HepG2 (cell line): Measurements from ENCODE around the gene EPHB4. TPM values are rescaled to one million over a fixed set of nuclear protein-coding genes. Genes with fewer than 3 reads are reported as not detected.

ENCODE experiments used
- ETV6 ChIP-seq: sonication (generic); formaldehyde crosslinking; conservative IDR thresholded peaks from 2 replicates; pipeline ENCODE4 v1.4.0; 2020; ENCODE audit warnings: missing genetic modification reagents
- FIP1L1 ChIP-seq: fragments of 200-400 bp; formaldehyde crosslinking; IDR thresholded peaks from 2 replicates; pipeline ENCODE4 v1.6.1; 2018; ENCODE audit warnings: low read depth, mild to moderate bottlenecking, low read length, moderate library complexity, borderline replicate concordance; ENCODE audit not compliant: insufficient read depth
- GABPA ChIP-seq, 2 experiments: IDR thresholded peaks; 2 replicates each; pipeline ENCODE4 v1.6.1; 2011 to 2016; ENCODE audit warnings: low read depth in 2 of 2, low read length in 1 of 2, missing biosample characterization in 1 of 2, missing genetic modification characterization in 1 of 2
- MIXL1 ChIP-seq: IDR thresholded peaks from 2 replicates; pipeline ENCODE4 v1.6.1; 2016
- NBN ChIP-seq: fragments of 450-650 bp; conservative IDR thresholded peaks from 2 replicates; pipeline ENCODE4 v1.6.1; 2017
- NCOR1 ChIP-seq: fragments of 200-600 bp; sonication (generic); IDR thresholded peaks from 2 replicates; pipeline ENCODE4 v1.7.0; 2017; ENCODE audit warnings: antibody characterized with exemption, low read length, borderline replicate concordance
- RAD21 ChIP-seq: fragments of 450-650 bp; formaldehyde crosslinking; IDR thresholded peaks from 2 replicates; pipeline ENCODE4 v1.5.0; 2020; ENCODE audit warnings: mild to moderate bottlenecking
- RELA ChIP-seq: sonication (generic); formaldehyde crosslinking; IDR thresholded peaks from 2 replicates; pipeline ENCODE4 v1.4.0; 2020; ENCODE audit warnings: missing genetic modification reagents
- RORA ChIP-seq: sonication (generic); formaldehyde crosslinking; IDR thresholded peaks from 2 replicates; pipeline ENCODE4 v1.5.0; 2020; ENCODE audit warnings: mild to moderate bottlenecking, missing genetic modification reagents, moderate library complexity
- SNAI1 ChIP-seq: sonication (generic); formaldehyde crosslinking; IDR thresholded peaks from 2 replicates; pipeline ENCODE4 v1.5.0; 2020; ENCODE audit warnings: mild to moderate bottlenecking, missing genetic modification reagents, borderline replicate concordance
- SP1 ChIP-seq, 2 experiments: fragments of 450-650 bp in 1 of 2; sonication (generic) in 1 of 2; formaldehyde crosslinking in 1 of 2; IDR thresholded peaks; 2 replicates each; pipeline versions ENCODE4 v1.4.0 to v1.6.1; 2016 to 2020; ENCODE audit warnings: missing genetic modification reagents in 1 of 2
- TBL1XR1 ChIP-seq: fragments of 150-350 bp; IDR thresholded peaks from 2 replicates; pipeline ENCODE4 v1.6.1; 2014; ENCODE audit warnings: borderline replicate concordance, low read length; ENCODE audit not compliant: partially characterized antibody
- TEAD2 ChIP-seq: sonication (generic); formaldehyde crosslinking; IDR thresholded peaks from 2 replicates; pipeline ENCODE4 v1.9.0; 2021; ENCODE audit warnings: missing genetic modification reagents
- YEATS4 ChIP-seq: sonication (generic); formaldehyde crosslinking; IDR thresholded peaks from 2 replicates; pipeline ENCODE4 v1.4.0; 2020; ENCODE audit warnings: missing genetic modification reagents, borderline replicate concordance
- ZNF749 ChIP-seq: sonication (generic); formaldehyde crosslinking; IDR thresholded peaks from 2 replicates; pipeline ENCODE4 v1.8.0; 2022; ENCODE audit warnings: mild to moderate bottlenecking, missing genetic modification reagents, moderate library complexity, borderline replicate concordance
- polyA plus RNA-seq, 8 experiments: library from polyadenylated mRNA; depleted of rRNA in 3 of 8; stranded (reverse) in 7 of 8; unstranded in 1 of 8; fragments of >200 nt; fragmentation: Illumina TruSeq in 4 of 8; extraction: Trizol in 4 of 8; gene quantifications; 2 replicates each; pipeline versions ENCODE4 v1.2.1 to v1.2.3, GENCODE V29; 2011 to 2016; ENCODE audit warnings: low read depth in 4 of 8, missing spikeins in 1 of 8, mixed read lengths in 1 of 8; ENCODE audit not compliant: insufficient read depth in 1 of 8
- total RNA-seq, 5 experiments: library from RNA; depleted of rRNA; stranded (reverse); fragments of >200 nt; fragmentation: Illumina TruSeq; extraction: Trizol; gene quantifications; 2 replicates each; pipeline ENCODE4 v1.2.3, GENCODE V29; 2016; ENCODE audit warnings: low read depth in 1 of 5
- TF ChIP-seq, protein P1 (sequence below): sonication (generic); formaldehyde crosslinking; IDR thresholded peaks from 2 replicates; pipeline ENCODE4 v1.4.0; 2020; ENCODE audit warnings: missing genetic modification reagents, low read depth, mild to moderate bottlenecking, borderline replicate concordance
- TF ChIP-seq, protein P2 (sequence below): sonication (generic); formaldehyde crosslinking; IDR thresholded peaks from 2 replicates; pipeline ENCODE4 v1.4.0; 2020; ENCODE audit warnings: missing genetic modification reagents
- TF ChIP-seq, protein P3 (sequence below): sonication (generic); formaldehyde crosslinking; IDR thresholded peaks from 2 replicates; pipeline ENCODE4 v1.4.0; 2020; ENCODE audit warnings: missing genetic modification reagents, borderline replicate concordance
- TF ChIP-seq, protein P4 (sequence below): sonication (generic); formaldehyde crosslinking; IDR thresholded peaks from 2 replicates; pipeline ENCODE4 v1.8.1; 2022; ENCODE audit warnings: mild to moderate bottlenecking, missing genetic modification reagents

The EPHB4 gene
- total and polyA plus RNA-seq, 2 of the 13 experiments (the other 11 are each of a cell fraction or from before 2014, with no cell fraction given): 61.4 to 69.6 TPM

DNA sequence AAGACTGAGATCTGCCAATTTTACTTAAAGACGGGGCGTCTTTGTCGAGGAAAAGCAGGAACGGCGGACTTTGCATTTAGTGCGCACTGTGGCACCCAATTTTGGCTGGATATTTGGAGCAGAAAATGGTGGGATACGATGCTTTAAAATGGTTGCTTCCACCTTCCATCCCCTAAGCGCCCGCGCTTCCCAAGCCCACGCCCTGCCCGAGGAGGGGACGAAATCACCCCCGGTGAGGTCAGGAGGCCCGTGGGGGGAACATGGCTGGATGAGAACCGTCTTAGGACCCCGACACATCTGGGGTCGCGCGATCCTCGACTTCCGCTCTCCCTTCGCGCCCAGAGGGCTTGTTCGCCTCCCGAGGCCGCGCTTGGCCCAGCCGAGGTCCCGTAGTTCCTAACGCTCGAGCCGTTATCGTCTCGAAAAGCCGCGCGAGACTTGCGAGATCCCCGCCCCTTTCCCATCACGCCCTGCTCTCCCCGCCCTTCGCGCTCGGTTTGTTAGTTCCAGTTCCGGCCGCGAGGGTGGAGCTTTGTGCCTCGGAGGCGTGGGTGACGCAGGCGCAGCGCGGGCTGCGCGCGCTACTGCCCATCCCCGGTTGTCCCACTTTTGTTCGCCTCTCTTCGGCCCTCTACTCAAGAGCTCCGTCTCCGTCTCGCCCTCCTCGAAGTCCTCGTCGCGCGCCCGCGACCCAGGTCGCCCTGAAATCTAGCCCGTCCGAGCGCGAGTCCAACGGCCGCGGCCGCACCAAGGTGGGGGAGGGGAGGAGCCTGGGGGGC is 47.4 kb upstream of the EPHB4 start, which contains the start of gene SRRT (continued):
- TF ChIP-seq NBN (no peak), NCOR1 (no peak), GABPA (IDR thresholded peaks at IDR 0.05; ENCODE audit: low read depth, low read length) (peak; percentile 65), GABPA (CRISPR knock-in tag; IDR thresholded peaks at IDR 0.05; ENCODE audit: low read depth) (peak; percentile 92), FIP1L1 (peak; percentile 66; the same call in 1 of the 2 replicates), ETV6 (CRISPR knock-in tag) (no peak), RORA (CRISPR knock-in tag) (no peak), TEAD2 (CRISPR knock-in tag) (no peak), TBL1XR1 (no peak), YEATS4 (CRISPR knock-in tag) (peak; percentile 89), MIXL1 (CRISPR knock-in tag) (no peak), RELA (CRISPR knock-in tag) (no peak), ZNF749 (CRISPR knock-in tag) (no peak; the same call in 1 of the 2 replicates), RAD21 (CRISPR knock-in tag) (no peak; the same call in 1 of the 2 replicates), SNAI1 (CRISPR knock-in tag) (no peak), SP1 (IDR thresholded peaks at IDR 0.05) (0 out of 2 replicates have a peak, but pooled peaks have one; percentile 32), SP1 (CRISPR knock-in tag; IDR thresholded peaks at IDR 0.05) (peak; percentile 96)
- TF ChIP-seq, protein P1, sequence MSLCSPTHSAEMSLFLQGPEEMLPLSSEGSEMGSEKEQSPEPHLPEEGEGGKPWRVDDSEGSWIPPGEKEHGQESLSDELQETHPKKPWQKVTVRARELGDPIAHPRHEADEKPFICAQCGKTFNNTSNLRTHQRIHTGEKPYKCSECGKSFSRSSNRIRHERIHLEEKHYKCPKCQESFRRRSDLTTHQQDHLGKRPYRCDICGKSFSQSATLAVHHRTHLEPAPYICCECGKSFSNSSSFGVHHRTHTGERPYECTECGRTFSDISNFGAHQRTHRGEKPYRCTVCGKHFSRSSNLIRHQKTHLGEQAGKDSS (CRISPR knock-in tag): peak; percentile 92; the same call in 1 of the 2 replicates
- TF ChIP-seq, protein P2, sequence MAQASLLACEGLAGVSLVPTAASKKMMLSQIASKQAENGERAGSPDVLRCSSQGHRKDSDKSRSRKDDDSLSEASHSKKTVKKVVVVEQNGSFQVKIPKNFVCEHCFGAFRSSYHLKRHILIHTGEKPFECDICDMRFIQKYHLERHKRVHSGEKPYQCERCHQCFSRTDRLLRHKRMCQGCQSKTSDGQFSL (CRISPR knock-in tag): 0 out of 2 replicates have a peak, but pooled peaks have one; percentile 12
- TF ChIP-seq, protein P3, sequence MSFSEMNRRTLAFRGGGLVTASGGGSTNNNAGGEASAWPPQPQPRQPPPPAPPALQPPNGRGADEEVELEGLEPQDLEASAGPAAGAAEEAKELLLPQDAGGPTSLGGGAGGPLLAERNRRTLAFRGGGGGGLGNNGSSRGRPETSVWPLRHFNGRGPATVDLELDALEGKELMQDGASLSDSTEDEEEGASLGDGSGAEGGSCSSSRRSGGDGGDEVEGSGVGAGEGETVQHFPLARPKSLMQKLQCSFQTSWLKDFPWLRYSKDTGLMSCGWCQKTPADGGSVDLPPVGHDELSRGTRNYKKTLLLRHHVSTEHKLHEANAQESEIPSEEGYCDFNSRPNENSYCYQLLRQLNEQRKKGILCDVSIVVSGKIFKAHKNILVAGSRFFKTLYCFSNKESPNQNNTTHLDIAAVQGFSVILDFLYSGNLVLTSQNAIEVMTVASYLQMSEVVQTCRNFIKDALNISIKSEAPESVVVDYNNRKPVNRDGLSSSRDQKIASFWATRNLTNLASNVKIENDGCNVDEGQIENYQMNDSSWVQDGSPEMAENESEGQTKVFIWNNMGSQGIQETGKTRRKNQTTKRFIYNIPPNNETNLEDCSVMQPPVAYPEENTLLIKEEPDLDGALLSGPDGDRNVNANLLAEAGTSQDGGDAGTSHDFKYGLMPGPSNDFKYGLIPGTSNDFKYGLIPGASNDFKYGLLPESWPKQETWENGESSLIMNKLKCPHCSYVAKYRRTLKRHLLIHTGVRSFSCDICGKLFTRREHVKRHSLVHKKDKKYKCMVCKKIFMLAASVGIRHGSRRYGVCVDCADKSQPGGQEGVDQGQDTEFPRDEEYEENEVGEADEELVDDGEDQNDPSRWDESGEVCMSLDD (CRISPR knock-in tag): peak; percentile 17; the same call in 1 of the 2 replicates
- TF ChIP-seq, protein P4, sequence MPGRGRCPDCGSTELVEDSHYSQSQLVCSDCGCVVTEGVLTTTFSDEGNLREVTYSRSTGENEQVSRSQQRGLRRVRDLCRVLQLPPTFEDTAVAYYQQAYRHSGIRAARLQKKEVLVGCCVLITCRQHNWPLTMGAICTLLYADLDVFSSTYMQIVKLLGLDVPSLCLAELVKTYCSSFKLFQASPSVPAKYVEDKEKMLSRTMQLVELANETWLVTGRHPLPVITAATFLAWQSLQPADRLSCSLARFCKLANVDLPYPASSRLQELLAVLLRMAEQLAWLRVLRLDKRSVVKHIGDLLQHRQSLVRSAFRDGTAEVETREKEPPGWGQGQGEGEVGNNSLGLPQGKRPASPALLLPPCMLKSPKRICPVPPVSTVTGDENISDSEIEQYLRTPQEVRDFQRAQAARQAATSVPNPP: peak; percentile 93; the same call in 1 of the 2 replicates
